Left ventricle myocardium inferior (tissue), 1 donor: ENCODE results near the gene HAX1. TPM values are rescaled to one million over a fixed set of nuclear protein-coding genes. Genes with fewer than 3 reads are reported as not detected.
A peak's percentile ranks its signal among the peaks of the same experiment; 100 is the strongest.
"Not testable (repeated sequence)": the region's sequence is repeated elsewhere in the genome, so short reads cannot be mapped to it uniquely, and the experiment has no call there.

Experiments used
- DNase-seq: peaks from one replicate; pipeline ENCODE4 v3.0.0-alpha.2; 2020
- H3K27ac ChIP-seq: fragments of 200-600 bp; replicated peaks from 2 replicates; pipeline ENCODE4 v1.8.0; 2021
- H3K27me3 ChIP-seq: fragments of 200-600 bp; 2 replicates; pipeline ENCODE4 v1.8.0; 2021; ENCODE audit warnings: low read depth
- H3K36me3 ChIP-seq: fragments of 200-600 bp; 2 replicates; pipeline ENCODE4 v1.8.0; 2021
- H3K4me1 ChIP-seq: fragments of 200-600 bp; 2 replicates; pipeline ENCODE4 v1.8.0; 2021
- H3K4me3 ChIP-seq: fragments of 200-600 bp; 2 replicates; pipeline ENCODE4 v1.8.0; 2021; ENCODE audit warnings: mild to moderate bottlenecking, moderate library complexity
- H3K9me3 ChIP-seq: fragments of 200-600 bp; replicated peaks from 2 replicates; pipeline ENCODE4 v1.8.0; 2021
- CTCF ChIP-seq: fragments of 200-600 bp; IDR thresholded peaks from 2 replicates; pipeline ENCODE4 v1.8.0; 2021; ENCODE audit warnings: antibody characterized with exemption, mild to moderate bottlenecking, borderline replicate concordance
- intact Hi-C: fragments of 100-400 bp; cut with micrococcal nuclease; formaldehyde crosslinking; loops from one replicate; pipeline ENCODE4 v1.11.0; 2022
- long read RNA-seq: library from polyadenylated mRNA; unstranded; transcript quantifications from one replicate; pipeline ENCODE4 v2.0.0, GENCODE V29; 2021
- total RNA-seq: library from RNA; stranded (reverse); fragmentation: NEBNext Ultra II Directional; extraction: Animal tissue kit (Norgen Biotek cat#: 25700); gene quantifications from one replicate; pipeline ENCODE4 v1.2.1, GENCODE V29; 2021
- donor health status: DM: no; HTN: yes; CAD: no; lungs with severe emphysema.

Gene HAX1
- 178 TPM for total RNA-seq
- long read RNA-seq, transcript HAX1-201 (7 exons, 1,227 nt) = major isoform, 151 of 182 reads
- long read RNA-seq, partial matches to known transcripts = 12 of 182 reads
- long read RNA-seq, other reads (novel, unspliced or antisense) = 10 of 182 reads

GRCh38 chr1:154272217-154272998 is at the start of gene HAX1:
Gene HAX1 (plus strand): TSS chr1:154272629. CDS start chr1:154272724, 95 bp downstream.
- peak; percentile 92 for DNase-seq
- peak within 1 kb of the TSS; percentile 89 for H3K4me3 ChIP-seq
- peaks cover 26% of the 10 kb centered on the region for H3K4me1 ChIP-seq
- peak within 1 kb of the TSS; percentile 93 for H3K27ac ChIP-seq
- H3K9me3 ChIP-seq = no peaks in the 10 kb centered on the region
- intact Hi-C loops = no loop called here
- peak; percentile 85 for TF ChIP-seq CTCF
- H3K27me3 ChIP-seq = no peaks in the 10 kb centered on the region
- peaks cover 68% of the 10 kb centered on the region for H3K36me3 ChIP-seq

- peaks cover 77% of the 10 kb centered on the region for H3K4me1 ChIP-seq
- H3K4me3 ChIP-seq = peak overlapping the region; percentile 87
- peak overlapping the region; percentile 2 for H3K27ac ChIP-seq
Measured at GRCh38 chr1:154222918-154223317, 49.5 kb upstream of the HAX1 start.

GRCh38 chr1:154223621-154224020 is 48.8 kb upstream of the HAX1 start:
- Histone ChIP-seq H3K27me3 (no peaks in the 10 kb centered on the region), H3K4me3 (no peak overlapping the region), H3K27ac (peak overlapping the region; percentile 27), H3K9me3 (no peaks in the 10 kb centered on the region), H3K4me1 (peaks cover 70% of the 10 kb centered on the region), H3K36me3 (peaks cover 40% of the 10 kb centered on the region)
- intact Hi-C loops = no loop called here
- no peak for TF ChIP-seq CTCF
- DNase-seq = no peak

More at GRCh38 chr1:154222918-154223317, 49.5 kb upstream of the HAX1 start:
- DNase-seq = no peak
- no peak for TF ChIP-seq CTCF
- Histone ChIP-seq H3K27me3 (no peaks in the 10 kb centered on the region), H3K36me3 (peaks cover 40% of the 10 kb centered on the region), H3K9me3 (no peaks in the 10 kb centered on the region)
- intact Hi-C loops = no loop called here

- no peak for TF ChIP-seq CTCF
- no peak overlapping the region for H3K27ac ChIP-seq
- DNase-seq = no peak
- no peaks in the 10 kb centered on the region for H3K9me3 ChIP-seq
- no peaks in the 10 kb centered on the region for H3K27me3 ChIP-seq
- peaks cover 53% of the 10 kb centered on the region for H3K36me3 ChIP-seq
- H3K4me3 ChIP-seq = no peak overlapping the region
- intact Hi-C loops = no loop called here
- peaks cover 53% of the 10 kb centered on the region for H3K4me1 ChIP-seq
Measured at GRCh38 chr1:154225370-154225769, 47.1 kb upstream of the HAX1 start.

- H3K4me3 ChIP-seq, H3K27ac ChIP-seq, intact Hi-C loops, H3K9me3 ChIP-seq, DNase-seq, H3K27me3 ChIP-seq, H3K4me1 ChIP-seq: not testable (repeated sequence)
- peaks cover 94% of the 10 kb centered on the region for H3K36me3 ChIP-seq
Measured at GRCh38 chr1:154231112-154231511, 41.3 kb upstream of the HAX1 start.

- H3K27ac ChIP-seq, intact Hi-C loops: not testable (repeated sequence)
Measured at GRCh38 chr1:154233127-154233526, 39.3 kb upstream of the HAX1 start.

More at GRCh38 chr1:154233127-154233526, 39.3 kb upstream of the HAX1 start:
- DNase-seq, H3K4me3 ChIP-seq, H3K27me3 ChIP-seq, H3K4me1 ChIP-seq, H3K9me3 ChIP-seq: not testable (repeated sequence)
- H3K36me3 ChIP-seq = peaks cover 94% of the 10 kb centered on the region
